ENCODE results near the gene NRARP.

Gene NRARP

GRCh38 chr9:137279741-137280473, 22.2 kb downstream of the NRARP start:
- DNase-seq (ENCODE audit: extremely low spot score, insufficient read length, low read depth) (no peak), FAIRE-seq (no peak)

DNA sequence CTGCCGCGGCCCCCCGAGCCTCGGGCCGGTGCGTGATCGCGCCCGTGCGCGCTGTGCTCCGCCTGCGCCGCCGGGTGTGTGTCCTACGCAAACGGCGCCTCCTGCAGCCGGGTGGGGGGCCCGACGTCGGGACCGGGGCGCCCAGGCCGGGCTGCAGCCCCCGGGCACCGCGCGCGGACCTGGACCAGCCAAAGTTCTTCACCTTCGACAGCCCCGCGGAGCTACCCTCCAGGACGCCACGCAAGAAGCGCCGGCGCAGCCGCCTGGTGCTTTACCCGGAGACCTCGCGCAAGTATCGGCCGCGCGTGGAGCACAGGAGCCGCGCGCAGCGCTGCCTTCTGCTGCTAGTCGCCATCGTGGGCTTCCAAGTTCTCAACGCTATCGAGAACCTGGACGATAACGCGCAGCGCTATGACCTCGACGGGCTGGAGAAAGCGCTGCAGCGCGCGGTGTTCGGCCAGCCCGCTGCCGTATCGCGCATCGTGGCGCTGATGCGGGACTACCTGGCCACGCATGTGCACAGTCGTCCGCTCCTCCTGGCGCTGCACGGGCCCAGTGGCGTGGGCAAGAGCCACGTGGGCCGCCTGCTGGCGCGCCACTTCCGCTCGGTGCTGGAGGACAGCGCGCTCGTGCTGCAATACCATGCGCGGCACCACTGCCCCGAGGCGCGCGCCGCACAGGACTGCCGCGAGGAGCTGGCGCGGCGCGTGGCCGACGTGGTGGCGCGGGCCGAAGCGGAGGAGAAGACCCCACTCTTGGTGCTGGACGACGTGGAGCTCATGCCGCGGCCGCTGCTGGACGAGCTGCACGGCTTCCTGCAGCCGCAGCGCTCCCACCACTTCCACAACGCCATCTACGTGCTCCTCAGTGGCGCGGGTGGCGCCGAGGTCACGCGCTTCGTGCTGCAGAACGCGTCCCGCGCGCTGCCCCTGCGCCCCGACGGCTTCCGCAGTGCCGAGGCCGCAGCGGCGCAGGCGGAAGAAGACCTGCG, 23.1 kb downstream of the NRARP start:
- FAIRE-seq (no peak), DNase-seq (ENCODE audit: extremely low spot score, insufficient read length, low read depth) (no peak)

DNA sequence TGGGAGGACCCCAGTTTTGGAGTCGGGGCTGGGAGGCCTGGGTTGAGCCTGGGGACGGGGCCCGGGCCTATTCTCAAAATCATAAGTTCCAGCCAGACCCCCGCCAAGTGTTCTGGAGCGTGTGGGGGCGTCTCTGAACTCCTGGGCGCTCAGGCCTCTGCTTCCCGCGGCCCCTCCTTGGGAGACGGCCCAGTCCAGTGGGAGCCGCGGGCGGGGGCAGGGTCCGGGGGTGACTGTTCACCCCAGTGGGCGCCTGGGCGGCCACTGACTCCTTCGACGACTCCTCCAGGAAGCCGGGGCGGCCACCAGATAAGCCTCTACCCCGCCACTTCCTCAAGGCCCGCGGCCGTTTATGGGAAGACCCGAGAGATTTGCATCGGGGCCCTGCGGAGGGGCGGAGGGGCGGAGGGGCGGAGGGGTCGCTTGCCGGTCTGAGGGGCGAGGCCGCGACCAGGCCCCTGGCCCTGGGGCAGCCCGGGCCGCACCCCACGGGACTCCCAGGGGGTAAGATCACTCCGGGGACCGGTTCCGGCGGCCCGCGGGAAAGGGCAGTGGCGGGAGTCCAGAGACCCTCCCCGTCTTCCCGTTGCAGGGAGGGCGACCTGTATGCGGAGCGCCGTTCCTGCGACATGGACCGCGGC, 23.9 kb downstream of the NRARP start:
- FAIRE-seq = peak; percentile 31
- DNase-seq (ENCODE audit: extremely low spot score, insufficient read length, low read depth) = no peak

- FAIRE-seq = peak; percentile 93
- peak; percentile 81 for DNase-seq (ENCODE audit: extremely low spot score, insufficient read length, low read depth)
These were observed 24.6 kb downstream of the NRARP start, which contains the start of gene TOR4A for GRCh38 chr9:137277329-137278041. TSS of gene TOR4A (plus strand) at chr9:137277726. CDS start at chr9:137278690, 964 bp downstream.

DNA sequence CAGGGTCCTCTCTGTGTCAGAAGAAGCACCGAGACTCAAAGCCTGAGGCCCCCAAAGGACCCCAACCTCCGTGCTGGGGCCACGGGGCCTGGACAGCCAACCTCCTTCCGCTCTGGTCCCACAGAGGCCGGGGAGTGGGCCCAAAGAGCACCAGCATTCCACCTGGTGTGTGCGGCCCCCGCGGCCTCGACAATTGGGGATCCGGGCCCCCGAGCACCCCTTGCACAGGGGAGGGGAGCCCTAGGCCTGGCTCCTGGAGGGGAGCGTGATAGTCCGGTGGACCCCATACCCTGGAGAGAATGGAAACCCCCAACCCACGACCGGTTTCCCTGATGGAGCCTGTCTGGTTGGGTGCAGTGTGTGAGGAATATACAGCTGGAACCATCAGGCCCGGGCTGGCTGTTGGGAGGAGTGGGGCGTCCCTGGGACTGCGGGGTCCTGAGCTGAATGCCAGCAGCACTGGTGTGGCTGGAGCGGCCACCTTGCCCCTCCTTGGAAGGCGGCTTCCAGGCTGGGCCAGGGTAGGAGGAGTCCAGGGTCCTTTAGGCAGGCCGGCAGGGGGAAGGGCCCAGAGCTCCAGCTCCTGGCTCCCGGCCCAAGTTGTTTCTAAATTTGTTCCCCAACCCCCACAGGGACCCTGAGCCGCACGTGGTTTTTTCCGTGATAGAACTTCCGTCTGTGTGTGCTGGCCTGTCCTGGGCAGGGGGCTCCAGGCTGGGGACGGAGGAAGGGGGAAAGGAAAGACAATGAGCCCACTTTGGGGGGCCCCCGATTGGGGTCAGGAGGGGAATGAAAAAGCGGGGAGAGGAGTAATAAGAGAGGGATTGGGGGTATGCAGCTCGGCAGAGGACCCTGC, 25.4 kb downstream of the NRARP start:
- no peak for FAIRE-seq
- DNase-seq (ENCODE audit: extremely low spot score, insufficient read length, low read depth) = no peak

GRCh38 chr9:137275588-137276472, 26.2 kb downstream of the NRARP start:
- no peak for DNase-seq (ENCODE audit: extremely low spot score, insufficient read length, low read depth)
- FAIRE-seq = no peak

DNA sequence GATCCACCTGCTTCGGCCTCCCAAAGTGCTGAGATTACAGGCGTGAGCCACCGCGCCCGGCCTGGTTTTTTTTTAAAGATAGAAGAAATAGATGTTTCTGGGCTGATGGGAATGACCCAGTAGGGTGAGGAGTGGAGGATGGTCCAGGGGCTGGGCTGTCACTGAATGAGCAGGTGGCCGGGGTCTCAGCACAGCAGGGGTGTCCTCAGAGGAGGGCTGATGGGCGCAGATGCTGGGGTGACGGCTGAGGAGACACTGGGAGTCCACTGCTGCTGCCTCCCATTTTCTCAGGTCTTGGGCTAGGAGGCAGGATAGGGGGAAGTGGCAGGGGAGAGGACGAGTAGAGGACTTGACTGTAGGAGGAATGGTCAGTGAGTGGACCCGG, 26.9 kb downstream of the NRARP start:
- FAIRE-seq (no peak), DNase-seq (ENCODE audit: extremely low spot score, insufficient read length, low read depth) (no peak)

DNA sequence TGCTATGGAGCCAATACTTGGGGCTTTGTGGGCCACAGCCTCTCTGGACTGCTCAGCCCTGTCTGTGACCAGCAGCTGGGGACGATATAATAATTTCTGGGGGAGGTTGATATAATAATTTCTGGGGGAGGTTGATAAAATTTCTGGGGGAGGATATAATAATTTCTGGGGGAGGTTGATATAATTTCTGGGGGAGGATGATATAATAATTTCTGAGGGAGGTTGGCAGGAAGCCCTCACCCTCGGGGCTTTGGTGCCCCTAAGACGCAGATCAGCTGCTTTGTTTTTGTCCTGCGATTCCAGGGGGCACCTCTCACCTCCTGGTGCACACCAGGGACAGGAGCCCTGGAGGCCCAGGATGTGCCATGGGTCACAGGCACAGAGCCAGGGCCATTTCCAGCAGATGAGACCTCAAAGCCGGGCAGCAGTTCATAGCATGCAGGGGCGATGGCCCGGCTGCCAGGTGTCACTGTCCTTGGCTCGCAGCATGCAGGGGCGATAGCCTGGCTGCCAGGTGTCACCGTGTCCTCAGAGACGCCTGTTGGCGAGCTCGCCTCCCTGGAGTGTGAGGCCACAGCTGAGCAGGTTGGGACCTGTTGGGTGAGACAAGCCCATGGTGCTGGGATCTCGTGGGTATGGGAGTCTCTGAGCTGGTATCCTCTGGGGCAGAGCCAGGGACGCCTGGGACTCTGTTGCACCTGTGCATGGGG, 28.3 kb downstream of the NRARP start:
- FAIRE-seq (no peak), DNase-seq (ENCODE audit: extremely low spot score, insufficient read length, low read depth) (no peak)

DNA sequence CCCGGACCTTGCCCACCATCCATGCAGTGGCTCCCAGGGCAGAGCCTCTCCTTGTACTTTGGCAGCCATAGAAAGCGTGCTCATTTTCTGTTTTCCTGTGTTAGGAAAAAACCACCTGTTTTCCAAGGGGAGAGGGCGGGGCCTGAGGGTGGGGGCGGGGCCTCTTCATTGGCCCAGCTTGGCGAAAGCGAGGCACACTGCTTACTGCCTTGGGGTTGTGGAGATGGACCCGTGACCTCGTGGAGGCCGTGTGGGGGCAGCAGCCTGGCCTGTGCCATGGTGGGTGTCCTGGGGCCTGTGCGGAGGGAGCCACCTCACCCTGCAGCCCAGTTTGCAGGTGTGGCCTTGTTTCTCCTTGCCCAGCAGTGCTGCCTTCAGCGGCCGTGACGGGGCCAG, 29.0 kb downstream of the NRARP start:
- FAIRE-seq = no peak
- DNase-seq (ENCODE audit: extremely low spot score, insufficient read length, low read depth) = no peak

DNA sequence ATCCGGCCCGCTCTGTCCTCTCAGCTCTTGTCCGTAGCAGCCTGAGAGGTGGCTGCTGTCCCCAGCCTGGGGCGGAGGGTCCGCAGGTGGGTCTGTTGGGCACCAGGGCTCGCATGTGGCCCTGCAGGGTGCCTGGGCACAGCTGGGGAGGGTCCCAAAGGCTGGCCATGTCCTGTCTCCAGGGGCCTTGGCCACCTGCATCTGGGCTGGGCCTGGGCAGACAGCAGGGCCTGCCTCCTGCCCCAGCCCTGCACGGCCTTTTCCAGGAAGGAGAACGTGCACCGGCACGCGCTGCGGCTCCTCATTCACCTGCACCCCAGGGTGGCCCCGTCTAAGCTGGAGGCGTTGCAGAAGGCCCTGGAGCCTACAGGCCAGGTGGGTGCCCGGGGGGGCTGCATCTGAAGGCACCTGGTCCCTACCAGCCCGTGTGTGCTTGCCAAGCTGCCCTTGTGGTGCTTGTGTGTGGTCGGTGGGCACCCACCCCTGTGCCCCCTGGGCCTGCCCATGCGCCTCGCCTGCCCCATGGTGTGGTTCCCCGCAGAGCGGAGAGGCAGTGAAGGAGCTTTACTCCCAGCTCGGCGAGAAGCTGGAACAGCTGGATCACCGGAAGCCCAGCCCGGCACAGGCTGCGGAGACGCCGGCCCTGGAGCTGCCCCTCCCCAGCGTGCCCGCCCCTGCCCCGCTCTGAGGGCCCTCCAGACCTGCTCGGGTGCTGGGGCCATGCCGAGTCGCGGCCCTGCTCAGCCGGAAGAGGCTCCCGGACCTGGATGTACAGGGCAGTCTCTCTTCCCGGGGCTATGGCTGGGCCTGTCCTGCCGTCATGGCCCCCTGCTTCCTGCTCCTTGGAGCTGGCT, 29.6 kb downstream of the NRARP start:
- no peak for DNase-seq (ENCODE audit: extremely low spot score, insufficient read length, low read depth)

GRCh38 chr9:137271696-137272076, 30.4 kb downstream of the NRARP start:
- DNase-seq (ENCODE audit: extremely low spot score, insufficient read length, low read depth) = no peak
- FAIRE-seq = no peak

More for the DNA sequence above, 29.6 kb downstream of the NRARP start:
- FAIRE-seq = no peak

DNA sequence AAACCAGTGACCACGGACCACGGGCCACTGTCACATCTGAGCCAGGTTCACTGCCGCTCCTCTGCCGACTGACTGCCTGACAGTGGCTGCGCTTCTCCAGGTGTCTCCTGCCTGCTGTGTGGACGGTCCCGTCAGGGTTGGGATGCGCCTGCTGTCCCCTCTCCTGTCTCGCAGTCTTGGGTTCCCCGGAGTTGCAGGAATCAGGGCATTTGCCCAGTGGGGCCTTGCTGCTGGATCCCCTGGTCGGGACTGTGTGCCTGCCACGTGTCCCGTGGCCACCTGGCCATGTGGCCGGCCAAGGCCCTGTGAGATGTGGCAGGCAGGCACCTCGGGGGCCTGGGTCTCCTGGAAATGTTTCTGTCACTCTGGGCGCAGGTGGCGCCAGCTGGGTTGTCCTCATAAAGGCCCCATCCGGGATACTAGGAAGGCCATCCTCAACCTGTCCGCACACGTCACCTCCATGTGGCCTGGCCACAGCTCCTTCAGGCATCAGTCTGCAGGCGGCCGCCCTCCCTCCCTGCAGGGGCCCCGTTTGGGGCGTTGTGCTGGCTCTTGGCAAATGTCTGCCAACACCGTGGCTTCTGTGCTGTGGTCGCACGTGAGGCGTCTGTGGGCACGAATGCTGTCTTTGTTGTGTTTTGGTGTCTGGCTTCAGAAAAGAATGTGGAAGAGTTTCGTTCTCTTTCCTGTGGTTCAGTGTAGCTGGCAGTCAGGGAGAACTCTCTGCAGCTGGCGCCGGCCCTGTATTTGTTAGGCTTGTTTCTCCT, 31.0 kb downstream of the NRARP start:
- FAIRE-seq (no peak), DNase-seq (ENCODE audit: extremely low spot score, insufficient read length, low read depth) (no peak)

GRCh38 chr9:137269231-137269772, 32.8 kb downstream of the NRARP start:
- no peak for DNase-seq (ENCODE audit: extremely low spot score, insufficient read length, low read depth)
- peak; percentile 84 for FAIRE-seq

- DNase-seq (ENCODE audit: extremely low spot score, insufficient read length, low read depth) (no peak), FAIRE-seq (no peak)
These were observed 33.4 kb downstream of the NRARP start for GRCh38 chr9:137268538-137269201.

- FAIRE-seq (peak; percentile 80), DNase-seq (ENCODE audit: extremely low spot score, insufficient read length, low read depth) (no peak)
These were observed 34.1 kb downstream of the NRARP start for GRCh38 chr9:137267933-137268355.
